Stimulated activated CD4-positive, alpha-beta T cell treated with anti-CD3 and anti-CD28 coated beads, TNF-alpha, amount 100 ng/mL, for 48 hours (primary cell): Measurements from ENCODE around the gene IQSEC1.

ENCODE experiments used
- DNase-seq, 3 donors: peaks; one replicate each; pipeline ENCODE4 v3.0.0-alpha.2; 2020; ENCODE audit warnings: low read depth in 3 of 3

IQSEC1 gene

DNA sequence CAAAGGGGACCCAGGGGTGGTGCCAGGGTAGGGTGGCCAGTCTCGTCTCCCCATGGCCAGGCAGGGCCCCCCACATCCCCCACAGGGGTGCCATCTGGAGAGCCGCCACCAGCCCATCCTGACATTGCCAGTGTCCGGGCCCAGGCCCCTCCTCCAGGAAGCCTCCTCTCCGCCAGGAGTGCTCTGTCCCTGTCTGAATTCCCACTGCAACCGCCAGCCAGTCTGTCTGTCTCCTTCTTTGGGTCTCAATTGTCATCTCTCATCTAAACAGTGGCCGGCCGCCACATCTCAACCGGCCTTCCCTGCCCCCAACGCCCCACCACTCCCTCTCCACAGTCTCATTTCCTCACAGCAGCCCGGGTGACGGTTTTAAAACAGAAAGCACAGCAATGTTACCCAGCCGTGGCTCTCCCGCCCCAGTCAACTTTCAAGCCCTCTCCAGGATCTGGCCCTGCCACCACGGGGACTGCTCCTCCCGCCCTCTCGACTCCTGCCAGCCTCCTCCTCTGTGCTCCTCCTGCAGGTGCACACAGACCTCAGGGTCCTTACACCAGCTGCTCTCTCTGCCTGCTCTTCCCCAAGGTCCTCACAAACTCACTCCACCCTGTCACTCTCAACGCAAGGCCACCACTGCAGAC is 57.0 kb downstream of the IQSEC1 start:
- peak in 1 of 3 donors; percentile 41 for DNase-seq

DNA sequence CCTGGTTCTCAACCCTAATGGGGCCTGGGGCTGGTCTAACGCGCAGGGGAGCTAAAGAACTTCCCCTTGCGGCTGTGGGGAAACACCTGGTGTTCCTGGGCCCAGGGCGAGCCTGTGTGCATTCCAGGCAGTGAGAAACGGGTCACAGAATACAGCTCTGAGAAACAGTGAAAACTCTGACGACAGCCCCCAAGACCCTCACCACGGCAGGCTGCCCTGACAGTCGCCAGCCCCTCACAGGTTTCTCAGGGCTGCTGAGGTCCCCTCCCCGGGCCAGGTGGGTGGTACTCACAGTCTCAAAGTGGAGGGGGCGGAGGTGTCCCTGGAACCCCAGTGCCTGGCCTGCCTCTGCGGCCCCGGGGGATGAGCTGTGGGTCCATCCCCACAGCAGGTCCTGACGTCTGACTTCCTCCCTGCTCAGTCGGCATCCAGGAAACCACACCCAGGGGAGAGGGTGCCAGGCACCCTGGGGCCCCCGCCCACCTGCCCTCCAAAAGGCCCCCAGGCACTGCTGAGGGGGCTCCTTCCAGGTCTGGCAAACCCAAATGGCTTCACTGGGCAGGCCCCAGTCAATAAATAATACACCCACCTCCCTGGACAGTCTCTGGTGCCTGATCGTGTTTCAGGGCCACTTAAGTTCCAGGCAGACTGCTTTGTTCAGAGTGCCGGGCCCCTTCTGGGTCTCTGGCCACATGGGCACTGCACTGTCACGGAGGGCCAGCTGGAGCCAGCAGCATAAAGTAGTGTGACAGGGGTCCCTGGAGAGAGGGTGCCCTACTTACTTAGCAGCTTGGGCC is 57.7 kb downstream of the IQSEC1 start:
- DNase-seq, result peak in 1 of 3 donors; percentile 41

DNA sequence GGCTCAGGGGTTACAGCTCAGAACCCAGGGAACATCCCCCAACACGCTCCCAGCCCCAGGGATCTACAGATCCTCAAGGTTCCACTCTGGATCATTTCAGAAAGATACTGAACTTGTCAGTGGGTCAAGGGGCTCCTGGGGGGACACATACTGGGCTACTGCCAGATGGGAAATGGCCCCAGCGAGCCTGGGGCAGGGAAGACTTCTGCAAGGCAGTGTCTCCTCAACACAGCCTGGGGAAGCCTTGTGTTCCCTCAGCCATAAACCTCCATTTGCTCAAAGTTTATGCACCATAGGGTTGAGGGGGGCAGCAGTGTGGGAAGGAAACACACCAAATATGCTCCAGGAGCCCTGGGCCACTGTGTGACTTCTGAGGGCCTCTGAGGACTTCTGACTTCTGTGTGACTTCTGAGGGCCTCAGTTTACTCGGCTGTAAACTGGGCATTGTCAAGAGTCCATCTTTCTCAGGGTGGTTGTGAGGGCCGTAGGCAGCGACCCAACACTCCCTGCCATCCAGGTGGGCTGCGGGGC is 58.4 kb downstream of the IQSEC1 start:
- no peak for DNase-seq

DNA sequence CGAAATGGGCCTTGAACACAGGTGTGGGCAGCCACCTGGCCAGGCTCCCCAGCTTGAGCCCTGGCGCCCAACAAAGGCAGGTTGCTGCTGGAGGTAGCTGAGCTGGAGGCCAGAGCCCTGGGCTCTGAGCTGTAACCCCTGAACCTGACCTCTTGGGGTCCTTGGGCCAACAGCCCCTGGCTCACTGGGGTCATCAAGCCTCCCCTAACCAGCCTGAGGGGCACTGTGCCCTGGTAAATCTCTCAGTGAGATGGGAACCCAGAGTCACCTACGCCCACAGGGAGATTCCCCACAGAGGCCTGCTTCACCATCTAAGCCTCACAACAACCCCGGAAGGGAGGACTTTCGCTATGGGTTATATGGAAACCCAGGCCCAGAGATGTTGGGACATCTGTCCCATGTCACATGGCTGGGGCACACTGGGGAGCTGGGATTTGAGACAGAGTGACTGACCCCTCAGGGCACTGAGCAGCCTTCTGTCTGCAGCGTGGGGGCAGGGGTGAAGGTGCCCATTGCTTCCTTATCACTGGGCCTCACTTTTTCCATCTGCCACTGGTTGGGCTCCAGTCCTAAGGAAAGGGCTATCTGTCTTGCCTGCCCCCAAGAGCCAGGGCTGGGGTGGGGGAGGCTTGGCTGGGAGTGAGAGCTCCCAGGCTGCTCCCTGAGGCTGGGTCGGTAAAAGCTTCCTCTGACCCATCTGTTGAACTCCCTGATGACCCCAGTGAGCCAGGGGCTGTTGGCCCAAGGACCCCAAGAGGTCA is 59.1 kb downstream of the IQSEC1 start:
- peak in 1 of 3 donors; percentile 38 for DNase-seq

DNA sequence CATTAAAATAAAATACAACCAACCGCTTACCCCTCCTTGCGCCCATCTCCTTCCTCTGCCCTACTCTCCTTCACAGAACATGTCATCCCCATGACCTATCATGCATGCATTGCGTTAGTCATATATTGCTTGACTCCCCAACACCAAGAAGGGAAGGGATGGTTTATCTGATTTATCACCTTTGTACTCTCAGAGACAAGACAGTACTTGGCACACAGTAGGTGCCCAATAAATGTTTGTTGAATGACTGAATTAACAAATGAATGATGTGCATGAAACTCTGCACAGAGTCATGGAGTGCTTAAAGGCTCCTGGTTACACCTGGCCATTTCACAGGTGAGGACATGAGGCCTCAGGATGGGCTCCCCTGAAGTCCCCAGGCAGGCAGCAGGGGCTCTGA is 59.7 kb downstream of the IQSEC1 start:
- no peak for DNase-seq

DNA sequence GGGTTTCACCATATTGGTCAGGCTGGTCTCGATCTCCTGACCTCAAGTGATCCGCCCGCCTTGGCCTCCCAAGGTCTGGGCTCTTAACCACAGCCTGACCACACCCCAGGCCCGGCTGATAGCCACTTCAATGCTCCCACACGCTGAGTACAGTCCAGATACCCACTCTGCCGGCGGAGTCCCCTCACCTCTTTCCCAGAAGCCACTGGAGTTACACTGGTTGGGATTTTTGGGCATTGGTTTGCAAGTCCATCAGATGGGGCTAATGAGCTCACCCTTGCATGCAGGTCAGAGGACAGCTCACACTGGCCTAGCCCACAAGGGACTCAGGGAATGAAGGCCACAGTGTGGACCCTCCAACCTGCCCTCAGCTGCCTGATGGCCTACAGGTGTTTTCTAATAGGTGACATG is 60.1 kb downstream of the IQSEC1 start:
- DNase-seq, result no peak

DNA sequence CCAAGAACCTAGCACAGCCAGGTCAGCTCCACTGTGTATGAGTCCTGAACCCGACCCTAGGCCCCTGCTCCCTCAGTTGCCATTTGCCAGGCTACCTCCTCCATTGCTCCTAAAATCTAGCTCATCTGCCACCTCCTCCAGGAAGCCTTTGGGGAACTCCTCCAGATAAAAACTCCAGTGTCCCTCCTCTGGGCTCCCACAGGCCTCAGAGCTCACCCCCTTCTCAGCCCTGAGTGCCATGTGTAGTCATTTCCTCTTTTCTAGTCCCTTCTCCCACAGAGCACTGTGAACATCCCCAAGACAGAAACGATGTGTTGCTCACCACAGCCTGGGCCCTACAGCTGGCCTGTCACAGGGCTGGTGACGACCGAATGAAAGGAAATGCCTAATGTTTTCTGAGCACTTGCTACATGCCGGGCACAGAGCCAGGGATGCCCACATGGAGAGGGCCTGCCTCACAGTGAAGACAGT is 61.0 kb downstream of the IQSEC1 start:
- DNase-seq, result peak; percentile 27 to 55 (median 52)

DNA sequence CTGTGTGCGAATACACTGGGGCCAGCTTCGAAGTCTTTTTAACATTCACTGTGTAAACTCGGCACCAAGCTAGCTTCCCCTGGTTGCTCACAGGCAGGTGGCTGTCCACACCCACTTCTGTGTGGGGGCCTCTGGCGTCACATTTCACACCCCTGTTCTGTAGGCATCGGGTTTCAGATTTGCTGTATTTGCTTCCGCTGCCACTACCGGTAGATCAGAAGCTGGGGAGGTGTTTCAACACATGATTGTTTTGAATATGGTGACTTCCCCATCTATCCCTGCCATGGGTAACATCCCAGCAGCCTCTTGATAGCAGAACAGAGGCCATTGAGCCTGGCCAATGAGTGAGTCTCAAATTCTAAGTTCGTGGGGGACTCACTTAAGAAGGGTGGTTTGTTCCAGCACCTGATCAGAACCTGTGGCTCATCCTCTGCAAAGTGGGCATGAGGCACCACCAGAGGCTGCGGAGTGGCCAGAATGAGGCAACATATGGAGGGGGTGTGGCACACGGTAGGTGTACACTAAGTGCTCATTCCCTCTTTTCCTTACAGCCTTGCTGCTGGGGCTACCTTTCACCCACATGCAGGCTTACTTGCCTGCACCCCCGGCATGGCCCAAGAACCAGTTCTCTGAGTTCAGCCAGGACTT is 61.5 kb downstream of the IQSEC1 start:
- DNase-seq, result peak; percentile 57 to 83 (median 72)

DNA sequence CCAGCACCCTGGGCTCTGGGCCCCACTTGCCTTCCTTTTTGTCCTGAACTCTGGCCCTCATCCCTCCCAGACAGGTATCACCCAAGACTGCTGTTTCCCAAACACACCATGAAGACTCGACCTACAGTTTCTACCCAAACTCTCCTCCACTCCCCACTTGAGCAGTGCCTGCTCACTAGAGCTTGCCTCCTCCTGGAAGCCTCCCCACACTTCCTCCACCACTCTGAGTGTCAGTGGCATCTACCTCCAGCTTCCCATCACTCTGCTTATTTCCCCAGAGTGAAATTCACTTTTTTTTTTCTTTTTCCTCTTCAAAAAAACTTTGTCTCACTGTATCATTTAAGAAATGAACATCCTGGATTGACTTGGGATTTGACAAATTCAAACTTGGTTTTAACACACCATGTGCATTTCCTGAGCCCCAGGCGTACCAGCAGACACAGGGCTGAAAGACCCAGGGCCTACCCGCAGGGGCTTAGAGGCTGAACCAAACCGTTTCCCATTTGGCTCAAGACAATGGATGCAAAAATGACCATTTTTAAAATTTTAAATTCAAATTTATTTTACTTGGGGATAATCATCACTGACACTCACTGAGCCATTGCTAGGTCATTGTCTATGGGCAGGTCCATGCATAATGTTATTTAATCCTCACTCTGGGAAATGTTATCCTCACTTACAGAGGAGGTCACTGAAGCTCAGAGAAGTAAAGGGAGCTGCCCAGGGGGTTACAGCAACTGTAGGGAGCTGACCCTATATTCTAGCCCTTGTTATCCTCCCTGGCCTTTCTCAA is 62.3 kb downstream of the IQSEC1 start:
- no peak for DNase-seq

DNA sequence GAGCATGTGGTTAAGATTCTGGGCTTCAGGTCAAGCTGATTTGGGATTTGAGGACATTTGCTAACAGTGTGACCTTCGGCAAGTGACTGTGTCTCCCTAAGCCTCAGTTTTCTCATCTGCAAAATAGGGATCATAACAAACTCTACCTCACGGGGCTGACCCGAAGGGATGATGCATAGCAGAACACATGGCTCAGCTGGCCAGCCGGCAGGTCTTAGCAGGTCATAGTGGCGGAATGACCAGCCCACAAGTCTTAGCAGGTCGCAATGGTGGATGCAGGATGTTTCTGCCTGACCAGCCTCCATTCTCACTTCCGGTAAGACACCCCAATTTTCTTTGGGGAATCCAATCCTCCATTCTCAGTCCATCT is 63.3 kb downstream of the IQSEC1 start:
- DNase-seq, result no peak

DNA sequence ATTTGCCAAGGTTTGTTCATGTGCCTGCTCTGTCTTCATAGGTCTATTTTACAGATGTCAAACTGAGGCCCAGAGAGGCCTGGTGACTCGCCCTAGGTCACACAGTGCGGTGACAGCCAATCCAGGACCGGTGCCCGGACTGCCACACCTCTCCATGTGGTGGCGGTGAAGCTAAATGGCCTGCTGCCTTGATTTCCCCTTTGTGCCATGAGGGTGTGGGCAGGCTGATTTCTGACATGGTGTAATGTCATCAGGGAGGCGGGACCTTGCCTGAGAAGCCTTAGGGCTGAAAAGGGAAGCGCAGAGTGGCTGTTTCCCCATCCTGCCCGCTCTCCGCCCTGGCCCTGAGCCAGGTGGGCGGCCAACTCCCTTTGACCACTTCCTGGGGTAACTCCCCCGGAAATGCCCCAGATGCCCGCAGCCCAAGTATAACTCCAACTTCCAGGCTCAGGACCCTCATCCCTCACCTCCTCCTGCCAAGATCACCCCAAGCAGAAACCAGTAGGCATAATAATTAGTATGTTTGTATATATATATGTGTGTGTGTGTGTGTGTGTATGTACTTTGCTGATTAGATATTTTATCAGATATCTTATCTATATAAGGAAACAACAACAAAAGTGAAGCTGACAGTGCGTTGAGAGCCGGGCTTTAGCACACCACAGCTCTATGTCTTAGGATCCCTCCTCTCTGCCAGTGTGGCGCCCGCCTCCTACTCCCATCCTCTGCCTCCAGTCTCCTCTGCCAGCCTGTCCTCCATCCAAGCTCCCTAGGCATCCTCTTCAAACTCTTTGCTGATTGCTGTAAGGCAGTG is 63.9 kb downstream of the IQSEC1 start:
- no peak for DNase-seq

DNA sequence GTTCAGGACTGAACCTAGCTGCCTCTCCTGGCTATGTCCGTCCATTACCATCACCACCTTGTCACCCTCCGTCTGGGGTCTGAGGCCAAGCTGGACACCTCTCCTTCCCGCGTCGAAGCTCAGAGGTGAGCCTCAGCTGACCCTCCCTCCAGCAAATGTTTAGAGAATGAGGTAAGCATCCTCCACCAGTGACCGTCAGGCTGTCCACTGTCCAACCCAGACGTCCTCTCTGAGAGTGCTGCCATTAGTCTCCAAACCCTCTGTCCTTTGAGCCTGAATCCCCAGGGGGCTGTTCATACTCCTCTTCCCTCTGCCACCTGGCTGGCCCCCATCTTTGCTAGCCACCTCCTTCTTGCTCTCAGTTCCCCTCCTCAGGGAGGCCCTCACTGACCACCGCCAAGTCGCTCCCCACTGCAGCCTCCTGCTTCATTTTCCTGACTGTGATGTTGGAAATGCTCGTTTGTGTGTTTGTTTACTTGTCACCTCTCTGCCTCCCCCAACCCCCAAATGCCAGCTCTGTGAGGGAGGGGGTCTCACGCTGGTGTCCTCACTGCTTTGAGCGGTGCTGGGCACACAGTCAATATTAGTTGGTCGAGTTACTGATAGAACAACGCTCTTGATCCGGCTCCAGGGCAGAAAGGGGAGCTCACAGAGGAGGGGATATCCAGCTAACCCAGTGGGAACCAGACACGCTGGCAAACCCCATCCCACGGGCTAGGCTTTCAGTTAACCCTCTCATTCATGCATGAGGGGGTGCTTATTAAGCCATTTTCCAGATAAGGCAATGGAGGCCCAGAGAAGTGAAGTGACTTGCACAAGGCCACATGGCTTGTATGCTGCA is 64.9 kb downstream of the IQSEC1 start:
- no peak for DNase-seq

DNA sequence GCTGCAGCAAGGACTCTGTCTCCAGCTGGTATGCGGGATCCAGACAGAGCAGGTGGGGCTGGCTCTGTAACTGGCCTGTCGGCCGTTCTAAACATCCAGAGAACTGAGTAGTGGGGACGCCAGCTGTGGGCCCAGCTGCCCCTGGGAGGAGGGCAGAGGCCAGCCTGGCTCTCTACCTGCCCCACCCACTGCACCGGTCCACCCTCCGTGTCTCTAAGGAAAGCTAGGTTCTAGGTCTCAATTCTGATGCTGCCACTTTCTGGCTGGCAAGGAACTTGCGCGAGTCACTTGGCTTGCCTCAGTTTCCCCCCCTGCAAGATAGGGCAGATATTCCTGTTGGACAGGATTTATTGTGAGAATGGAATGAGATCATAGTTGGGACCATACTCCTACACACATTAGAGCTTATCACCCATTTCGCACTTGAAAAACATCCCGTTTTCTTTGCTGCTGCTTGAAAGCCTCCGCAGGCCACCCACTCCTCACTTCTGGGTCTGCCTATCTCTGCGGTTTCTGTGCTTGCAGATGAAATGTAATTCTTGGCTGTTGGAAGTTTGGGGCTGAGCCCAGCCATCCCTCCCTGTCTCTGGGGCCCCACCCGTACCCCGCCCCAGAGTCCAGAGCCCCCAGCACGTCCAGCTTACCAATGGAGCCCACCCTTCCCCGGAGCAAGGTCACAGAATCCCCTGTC is 65.8 kb downstream of the IQSEC1 start:
- DNase-seq, result no peak

DNA sequence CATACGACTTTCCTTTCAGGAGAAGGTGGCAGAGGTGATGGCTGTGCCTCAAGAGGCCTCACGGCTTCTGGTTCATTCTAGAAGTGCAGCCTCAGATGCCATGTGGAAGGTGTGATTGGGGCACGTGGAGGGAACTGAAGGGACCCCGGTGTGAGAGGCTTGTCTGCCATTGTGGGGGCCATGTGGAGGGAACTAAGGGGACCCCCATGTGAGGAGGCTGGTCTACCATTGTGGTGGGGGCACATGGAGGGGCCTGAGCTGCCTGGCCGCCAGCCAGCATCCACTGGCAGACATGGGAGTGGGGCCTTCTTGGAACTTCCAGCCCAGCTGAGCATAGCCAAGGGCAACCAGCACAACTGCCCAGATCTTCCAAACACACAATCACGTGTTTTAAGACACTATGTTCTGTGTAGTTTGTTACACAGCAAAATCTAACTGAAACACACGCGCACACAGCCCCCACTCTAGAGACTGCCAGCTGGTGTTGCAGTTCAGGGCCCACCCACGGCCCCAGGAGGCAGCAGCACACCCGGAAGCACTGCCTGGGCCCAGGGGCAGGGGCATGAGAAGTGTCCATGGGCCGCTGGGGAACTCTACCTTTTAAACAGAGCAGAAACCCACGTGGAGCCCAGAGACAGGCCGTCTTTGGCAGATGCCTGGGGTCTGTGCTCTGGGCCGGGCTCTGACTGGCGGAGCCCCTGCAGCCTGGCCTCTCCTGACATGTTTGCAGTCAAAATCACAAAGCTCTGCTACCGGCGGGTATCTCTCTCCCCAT is 66.8 kb downstream of the IQSEC1 start:
- DNase-seq, result no peak

DNA sequence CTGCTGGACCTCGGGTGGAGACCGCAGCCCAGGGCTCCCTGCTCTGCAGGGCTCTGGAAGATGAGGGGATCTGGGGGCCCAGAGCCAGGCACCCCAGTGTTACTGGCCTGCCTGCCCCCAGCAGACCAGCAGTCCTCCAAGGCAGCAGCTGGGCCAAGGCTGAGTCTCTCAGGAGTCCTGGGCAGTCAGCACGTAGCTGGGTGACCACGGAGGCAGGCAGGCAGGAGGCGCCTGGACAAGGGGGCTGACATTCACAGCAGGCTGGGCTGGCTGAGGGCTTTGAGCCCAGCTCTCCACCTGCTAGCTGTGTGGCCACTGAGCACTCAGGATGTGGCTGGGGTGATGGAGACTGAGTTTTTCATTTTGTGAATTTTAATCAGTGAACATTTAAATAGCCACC is 67.9 kb downstream of the IQSEC1 start:
- DNase-seq, result no peak

DNA sequence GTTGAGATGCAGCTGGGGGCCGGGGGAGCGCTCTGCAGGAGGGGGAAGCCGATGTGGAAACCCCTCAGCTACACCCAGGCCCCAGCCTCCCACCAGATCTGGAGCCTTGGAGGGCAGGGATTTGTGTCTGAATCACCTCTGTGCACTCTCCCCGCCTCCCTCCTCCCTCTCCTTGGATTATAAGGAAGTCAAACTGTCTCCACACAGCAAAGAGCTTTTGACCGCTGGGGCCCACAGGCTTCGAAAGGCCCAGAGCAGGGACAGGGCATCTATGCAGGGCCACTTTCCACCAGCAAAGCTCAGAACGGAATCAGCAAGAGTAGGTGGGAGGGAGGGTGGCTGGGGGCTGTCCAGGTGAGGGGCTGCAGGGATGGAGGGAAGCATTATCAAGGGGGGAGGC is 68.9 kb downstream of the IQSEC1 start:
- no peak for DNase-seq

DNA sequence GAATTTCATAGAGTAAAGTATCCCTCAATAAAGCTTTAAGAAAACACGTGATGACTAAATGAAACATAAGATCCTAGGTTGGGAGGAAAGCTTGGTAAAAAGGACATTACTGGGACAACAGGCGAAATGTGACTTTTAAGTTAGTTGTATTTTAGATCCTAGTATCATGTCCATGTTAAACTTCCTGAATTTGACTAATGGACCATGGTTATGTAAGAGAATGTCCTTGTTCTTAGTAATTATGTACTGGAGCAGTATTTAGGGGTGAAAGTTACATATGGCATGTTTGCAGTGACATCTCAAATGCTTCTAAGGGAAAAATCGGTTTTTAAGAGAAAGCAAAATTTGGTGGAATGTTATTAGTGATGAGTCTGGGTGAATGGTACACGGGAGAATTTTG is 69.6 kb downstream of the IQSEC1 start:
- no peak for DNase-seq
